HG03521 (cell line): Measurements from ENCODE around the gene RIMKLA.

Experiments used
- ATAC-seq: cut with Tn5 transposase; IDR thresholded peaks from one replicate; pipeline ENCODE4 v1.9.1; 2021; ENCODE audit warnings: mild to moderate bottlenecking, moderate library complexity; ENCODE audit not compliant: unreplicated experiment

The RIMKLA gene

DNA sequence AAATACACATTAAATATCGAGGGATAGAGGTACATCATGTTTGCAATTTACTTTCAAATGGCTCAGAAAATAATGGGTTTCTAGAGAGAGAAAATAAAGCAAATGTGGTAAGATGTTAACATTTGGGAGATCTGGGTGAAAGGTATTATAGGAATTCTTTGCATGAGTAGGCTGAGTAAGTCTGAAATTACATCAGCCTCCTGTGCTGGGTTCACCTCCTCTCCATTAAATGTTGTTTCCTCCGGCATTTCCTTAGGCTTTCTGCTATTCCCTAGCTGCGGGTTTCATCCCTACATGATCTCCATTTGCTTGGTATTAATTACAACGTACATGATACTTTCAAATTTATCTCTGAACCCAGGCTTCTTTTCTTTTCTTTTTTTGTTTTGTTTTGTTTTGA, 43.6 kb downstream of the RIMKLA start:
- no peak for ATAC-seq

DNA sequence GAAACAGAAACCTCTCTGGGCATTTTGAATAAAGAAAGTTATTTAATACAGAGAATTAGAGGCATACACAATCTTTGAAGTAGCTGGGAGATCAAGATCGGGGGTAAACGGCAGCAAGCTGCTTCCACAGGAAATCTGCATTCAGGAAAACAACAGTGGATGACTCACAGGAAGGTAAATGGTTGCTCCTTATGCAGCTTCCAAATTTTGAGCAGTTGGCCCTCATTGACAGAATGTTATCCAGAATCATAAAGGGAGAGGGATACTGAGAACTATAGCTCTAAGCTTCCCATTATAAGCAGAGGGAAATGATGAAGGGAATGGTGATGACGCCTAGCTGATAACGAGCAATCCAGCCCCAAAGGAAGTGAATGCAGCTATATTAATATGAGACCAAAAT, 46.6 kb downstream of the RIMKLA start:
- ATAC-seq, result no peak

DNA sequence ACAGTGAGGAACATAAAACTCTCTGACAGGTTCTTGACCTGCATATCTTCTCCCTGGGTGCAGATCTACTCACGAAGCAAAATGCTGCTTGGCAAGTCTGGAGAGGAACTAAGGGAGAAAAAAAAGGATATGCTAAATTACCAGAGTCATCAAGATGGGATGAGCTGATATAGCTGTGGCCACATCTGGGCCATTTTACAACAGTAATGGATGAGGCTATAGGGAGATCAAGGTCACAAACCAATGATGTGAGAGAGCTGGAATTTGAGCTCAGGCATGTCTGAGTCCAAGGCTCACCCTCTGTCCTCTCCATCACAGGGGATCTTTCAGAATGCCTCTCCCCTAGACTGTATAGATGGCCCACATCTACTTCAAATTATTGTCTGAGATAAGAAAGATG, 49.0 kb downstream of the RIMKLA start:
- ATAC-seq, result no peak

DNA sequence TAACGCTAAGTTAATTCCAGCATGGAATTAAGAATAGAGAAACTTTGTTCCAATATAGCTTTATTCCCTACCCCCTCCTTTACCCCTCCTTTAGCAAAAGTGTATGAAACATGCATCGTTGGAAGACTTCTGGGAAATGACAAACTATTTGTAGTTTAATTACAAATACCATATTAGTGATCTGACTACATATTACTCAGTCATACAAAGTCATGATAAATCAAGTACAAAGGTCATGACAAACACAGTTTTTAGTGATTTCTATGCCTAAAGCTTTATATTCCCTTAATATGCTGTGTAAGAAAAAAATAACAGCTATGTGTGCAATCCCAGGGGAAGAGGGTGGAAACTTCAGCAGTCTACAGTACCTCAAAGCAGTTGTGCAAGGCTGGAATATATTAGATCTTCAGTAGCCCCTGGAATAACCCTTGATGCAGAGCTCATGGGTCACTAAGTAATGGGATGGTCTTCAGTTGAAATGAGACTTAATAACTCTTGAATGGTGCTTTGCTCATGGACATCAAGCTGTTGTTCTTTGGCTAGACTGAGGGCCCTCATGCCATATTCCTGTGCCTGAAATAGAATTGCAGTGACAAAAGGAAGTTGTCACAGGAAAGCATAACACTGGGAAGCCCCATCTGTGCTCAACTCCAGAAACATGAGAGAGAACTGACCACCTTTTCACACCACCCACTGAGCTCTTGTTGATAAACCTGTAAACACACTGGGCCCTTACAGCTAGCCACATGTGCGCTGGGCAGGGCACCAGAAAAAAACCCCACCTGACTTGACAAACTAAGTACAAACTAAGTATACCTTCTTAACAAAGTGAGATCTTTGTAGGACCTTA, 49.9 kb downstream of the RIMKLA start:
- ATAC-seq, result no peak

DNA sequence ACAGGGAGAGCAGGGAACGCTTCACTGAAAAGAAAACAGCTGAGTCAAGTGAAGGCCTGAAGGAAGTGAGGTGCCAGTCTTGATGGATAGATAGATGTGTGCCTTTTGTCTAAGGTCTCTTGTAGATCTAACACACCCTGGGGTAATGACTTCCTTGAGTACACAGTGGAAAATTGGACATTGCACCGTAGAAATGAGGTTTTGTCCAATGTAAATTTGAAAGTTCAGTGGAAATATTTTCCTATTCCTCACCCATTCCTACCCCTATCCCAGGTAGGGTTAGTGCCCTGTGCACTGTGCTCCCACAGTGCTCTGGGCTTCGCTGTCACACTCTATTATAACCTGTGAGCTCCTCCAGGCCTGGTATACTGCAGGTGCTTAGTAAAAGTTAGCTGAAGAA, 50.9 kb downstream of the RIMKLA start:
- ATAC-seq, result no peak

DNA sequence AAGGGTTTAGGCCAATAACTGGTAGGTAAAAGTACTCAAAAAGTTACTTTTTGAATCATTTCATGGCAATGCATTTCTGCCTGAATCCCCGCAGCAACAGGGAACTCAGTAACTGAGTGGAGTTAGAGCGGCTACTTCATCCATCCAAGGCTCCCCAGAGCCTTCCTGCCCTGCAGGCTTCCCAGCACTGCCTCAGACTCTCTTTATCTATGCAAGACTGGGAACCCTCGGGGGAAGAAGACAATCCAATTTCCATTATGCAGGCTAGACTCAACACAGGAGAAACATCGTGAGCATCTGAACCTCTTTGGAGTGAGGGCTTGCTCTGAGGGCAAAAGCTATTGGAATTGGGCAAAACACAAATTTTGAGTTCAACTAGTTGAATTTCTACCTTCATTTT, 52.1 kb downstream of the RIMKLA start:
- no peak for ATAC-seq

DNA sequence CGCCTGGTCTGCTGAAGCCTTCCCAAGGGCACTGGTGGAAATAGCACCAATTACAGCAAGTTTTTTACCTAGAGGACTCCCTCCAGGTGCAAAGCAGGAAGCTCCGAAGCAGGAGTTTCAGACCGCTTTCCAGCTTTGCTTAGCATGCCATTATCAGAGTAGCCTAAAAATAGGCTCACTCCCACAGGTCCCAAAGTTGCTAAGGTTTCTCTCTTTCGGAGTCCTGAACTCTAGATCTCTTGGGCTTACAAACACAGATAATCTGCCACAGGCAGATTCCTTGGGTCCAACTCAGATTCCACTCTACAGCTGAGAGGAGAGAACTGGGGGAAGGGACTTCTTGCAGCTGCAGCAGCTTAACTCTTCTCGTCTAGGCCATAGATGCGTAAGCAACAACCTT, 52.8 kb downstream of the RIMKLA start:
- no peak for ATAC-seq

DNA sequence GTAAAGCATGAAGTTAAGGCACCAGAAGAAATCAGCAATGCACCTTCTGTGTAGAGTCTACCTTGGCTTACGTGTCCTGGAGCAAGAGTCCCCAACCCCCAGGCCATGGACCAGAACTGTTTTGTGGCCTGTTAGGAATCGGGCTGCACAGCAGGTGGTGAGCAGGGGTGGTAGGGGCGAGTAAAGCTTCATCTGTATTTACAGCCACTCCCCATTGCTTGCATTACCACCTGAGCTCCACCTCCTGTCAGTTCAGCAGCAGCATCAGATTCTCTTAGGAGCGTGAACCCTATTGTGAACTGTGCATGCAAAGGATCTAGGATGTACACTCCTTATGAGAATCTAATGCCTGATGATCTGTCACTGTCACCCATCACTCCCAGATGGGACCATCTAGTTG, 53.7 kb downstream of the RIMKLA start:
- ATAC-seq, result no peak

DNA sequence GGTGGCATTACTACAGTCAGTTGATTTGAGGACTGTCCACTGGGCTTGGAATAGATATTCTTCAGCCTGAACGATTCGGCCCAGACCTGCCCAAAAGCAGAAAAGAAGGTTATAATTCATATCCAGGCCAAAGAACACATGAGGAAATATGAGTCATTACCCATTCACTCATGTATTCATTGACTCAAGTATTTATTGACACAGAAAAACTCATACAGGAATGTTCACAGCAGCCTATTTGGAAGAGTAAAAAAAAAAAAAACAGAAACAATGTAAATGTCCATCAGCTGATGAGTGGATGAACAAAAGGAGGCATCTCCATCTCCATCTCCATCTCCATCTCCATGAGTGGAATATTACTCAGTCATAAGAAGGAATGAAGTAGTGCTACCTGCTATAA, 59.3 kb downstream of the RIMKLA start:
- ATAC-seq, result no peak

DNA sequence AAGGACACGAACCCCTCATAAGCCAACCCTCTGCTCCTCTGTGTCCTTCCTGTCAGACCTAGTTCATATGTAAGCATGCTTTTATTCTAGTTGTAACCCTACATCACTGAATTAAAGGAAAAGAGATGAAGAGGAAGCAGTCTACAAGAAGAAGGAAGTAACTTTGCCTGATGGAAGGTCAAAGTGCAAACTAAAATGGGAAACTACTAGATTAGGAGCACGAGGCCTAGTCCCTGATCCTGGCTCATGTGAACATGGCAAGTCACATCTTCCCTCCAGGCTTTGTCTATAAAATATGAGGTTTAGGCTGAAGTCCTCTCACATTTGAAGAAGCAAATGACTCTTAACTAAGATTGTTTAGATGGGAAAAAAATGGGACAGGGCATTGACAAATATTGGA, 62.1 kb downstream of the RIMKLA start:
- ATAC-seq, result no peak

DNA sequence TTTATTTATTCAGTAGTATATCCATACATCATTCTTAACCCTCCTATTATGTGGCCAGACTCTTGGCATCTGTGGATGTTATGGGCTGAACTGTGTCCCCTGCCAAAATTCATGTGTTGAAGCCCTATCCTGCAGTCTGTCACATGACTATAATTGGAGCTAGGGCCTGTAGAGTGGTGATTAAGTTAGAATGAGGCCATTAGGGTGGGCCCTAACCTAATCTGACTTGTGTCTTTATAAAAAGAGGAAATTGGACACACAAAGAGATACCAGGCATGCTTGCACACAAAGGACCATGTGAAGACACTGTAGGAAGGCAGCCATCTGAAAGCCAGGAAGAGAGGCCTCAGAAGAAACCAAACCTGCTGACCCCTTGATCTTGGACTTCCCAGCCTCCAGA, 68.7 kb downstream of the RIMKLA start:
- no peak for ATAC-seq

DNA sequence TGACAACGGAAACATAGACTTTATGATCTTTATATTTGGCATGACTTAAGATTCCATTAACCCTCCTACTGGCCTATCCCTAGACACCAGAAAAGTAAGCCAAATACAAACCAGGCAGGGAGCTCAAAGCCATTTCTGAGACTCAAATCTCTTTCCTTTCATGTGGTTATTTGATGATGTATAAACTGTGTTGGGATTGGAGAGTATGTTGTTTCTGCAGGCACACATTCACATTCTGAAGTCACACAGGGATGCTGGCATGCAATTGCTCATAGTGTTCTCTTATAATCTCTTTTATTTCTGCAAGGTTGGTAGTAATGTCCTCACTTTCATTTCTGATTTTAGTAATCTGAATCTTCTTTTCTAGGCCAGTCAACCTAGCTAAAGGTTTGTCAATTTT, 69.5 kb downstream of the RIMKLA start:
- no peak for ATAC-seq

DNA sequence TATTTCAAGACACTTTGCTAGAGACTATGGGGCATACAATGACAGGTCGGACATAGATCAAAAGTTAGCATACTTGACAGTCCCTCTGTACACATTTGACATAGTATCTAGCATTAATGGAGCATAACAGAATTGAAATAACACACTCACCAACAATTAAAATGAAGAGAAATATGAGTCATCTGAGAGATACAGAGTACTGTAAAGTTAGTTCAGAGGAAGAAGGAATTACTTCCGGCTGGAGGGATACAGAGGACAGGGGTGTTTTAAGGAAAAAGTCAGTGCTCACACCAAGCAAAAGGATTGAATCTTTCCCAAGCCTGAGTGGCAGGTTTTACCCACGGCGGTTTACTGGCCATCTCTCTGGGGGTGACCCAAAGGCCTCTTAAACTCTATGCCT, 72.8 kb downstream of the RIMKLA start:
- no peak for ATAC-seq

DNA sequence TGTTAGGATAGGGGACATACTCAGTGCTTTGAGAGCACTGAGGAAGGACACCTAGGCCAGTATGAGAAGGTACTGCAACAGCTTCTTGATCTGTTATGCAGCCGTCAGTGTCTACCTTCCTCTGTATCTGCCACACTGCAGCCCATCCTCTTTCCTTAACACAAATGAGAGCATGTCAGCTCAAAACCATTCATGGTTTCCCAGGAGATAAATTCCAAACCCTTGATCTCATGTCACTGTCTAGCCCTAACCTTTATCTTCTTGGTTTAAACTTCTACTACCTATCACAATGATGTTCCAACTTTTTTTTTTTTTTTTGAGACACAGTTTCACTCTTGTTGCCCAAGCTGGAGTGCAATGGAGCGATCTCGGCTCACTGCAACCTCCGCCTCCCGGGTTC, 73.8 kb downstream of the RIMKLA start:
- ATAC-seq, result no peak

DNA sequence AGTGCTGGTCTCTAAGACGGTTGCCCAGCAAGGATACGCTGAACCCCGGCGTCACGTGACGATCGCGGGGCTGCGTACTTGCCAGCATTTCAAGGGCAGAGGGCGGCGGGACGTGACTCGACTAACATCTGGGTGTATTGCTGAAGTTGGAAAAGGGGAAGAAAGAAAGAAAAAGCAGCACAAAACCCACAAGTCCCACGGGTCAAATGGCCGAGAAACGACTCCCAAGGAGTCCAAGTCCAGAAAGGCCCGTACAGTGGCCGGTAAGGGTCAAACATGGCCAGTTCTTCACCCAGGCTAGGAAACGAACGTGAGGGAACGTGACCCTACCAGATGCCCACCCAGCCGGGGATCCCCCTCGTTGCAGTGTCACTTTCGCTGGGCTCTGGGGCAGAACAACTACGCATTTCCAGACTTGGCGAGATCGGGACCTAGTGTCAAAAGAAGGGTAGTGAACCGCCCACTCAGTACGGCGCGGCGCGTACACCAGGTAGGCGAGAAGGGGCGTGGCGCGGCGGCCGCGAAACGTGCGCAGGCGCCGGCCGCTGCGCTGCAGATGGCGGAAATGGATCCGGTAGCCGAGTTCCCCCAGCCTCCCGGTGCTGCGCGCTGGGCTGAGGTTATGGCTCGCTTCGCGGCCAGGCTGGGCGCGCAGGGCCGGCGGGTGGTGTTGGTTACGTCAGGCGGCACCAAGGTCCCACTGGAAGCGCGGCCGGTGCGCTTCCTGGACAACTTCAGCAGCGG, 75.6 kb downstream of the RIMKLA start, which contains the start of the genes PPCS and ZMYND12:
Gene PPCS, plus strand, starts transcription at position 534 of the 744 bp plus-strand sequence. Its CDS starts 23 bp downstream, at position 557.
Gene ZMYND12, minus strand, starts transcription at position 13 of the 744 bp plus-strand sequence. CDS start 25 bp downstream, outside the sequence.
- ATAC-seq, result peak; percentile 89

DNA sequence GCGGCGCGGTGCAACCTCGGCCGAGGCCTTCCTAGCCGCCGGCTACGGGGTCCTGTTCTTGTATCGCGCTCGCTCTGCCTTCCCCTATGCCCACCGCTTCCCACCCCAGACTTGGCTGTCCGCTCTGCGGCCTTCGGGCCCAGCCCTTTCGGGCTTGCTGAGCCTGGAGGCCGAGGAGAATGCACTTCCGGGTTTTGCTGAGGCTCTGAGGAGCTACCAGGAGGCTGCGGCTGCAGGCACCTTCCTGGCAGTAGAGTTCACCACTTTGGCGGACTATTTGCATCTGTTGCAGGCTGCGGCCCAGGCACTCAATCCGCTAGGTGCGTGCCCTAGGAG, 76.1 kb downstream of the RIMKLA start:
- peak; percentile 47 for ATAC-seq

DNA sequence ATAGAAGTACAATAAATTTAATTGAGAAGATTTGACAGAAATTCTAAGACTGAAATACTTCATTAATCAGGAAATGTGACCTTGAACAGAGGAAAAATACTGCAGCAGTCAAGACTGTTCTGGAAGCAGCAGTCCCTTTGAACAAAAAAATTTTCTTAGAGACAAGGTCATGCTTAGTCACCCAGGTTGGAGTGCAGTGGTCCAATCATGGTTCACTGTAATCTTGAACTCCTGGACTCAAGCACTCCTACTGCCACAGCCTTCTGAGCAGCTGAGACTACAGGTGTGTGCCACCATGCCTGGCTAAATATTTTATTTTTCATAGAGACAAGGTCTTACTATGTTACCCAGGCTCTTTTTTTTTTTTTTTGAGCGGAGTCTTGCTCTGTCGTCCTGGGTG, 80.6 kb downstream of the RIMKLA start:
- ATAC-seq, result no peak

DNA sequence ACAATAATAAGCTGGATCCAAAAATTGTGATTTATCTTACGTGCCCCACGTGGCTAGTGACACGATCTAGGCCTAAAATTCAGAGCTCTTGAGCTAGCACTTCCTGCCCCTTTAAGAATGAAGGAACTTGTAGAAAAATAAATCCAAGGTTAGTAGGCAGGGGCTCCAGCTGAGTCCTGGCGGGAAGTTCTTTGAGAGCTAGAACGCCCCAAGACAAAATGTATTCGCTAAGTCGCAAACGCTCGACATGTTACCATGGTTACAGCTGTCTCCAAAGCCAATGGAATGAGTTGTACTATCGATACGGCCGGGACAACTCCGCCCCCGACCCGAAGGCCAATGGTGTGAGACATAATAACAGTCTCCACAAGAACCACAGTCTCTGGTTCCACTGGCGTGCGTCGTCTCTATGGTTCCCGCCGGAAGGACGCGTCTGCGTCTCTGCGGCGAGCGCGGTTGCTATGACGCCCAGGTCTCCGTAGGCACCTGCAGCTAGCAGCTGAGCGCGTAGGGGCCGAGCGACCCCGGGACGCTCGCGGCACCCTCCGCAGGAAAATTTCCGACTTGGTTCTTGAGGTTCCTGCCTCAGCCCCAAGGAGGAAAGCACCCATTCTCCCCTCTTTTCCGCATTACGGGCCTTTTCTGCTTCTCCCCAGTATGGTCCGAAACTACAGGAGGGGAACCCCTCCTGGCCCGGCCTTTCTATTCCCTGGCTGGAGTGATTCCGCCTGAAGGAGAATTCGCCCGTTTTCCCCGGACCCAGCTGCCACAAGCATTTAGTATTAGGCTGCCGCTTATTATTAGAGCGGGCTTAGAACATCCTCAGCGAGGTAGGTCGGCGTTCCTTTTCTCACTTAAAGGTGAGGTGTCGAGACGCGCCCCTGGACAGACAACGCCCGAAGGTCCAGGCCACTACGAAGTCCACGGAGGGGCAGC, 82.5 kb downstream of the RIMKLA start, which contains the start of gene CCDC30:
Gene CCDC30, plus strand, starts transcription at position 459 of the 936 bp plus-strand sequence. CDS start 17,266 bp downstream, outside the sequence.
- peak; percentile 96 for ATAC-seq

DNA sequence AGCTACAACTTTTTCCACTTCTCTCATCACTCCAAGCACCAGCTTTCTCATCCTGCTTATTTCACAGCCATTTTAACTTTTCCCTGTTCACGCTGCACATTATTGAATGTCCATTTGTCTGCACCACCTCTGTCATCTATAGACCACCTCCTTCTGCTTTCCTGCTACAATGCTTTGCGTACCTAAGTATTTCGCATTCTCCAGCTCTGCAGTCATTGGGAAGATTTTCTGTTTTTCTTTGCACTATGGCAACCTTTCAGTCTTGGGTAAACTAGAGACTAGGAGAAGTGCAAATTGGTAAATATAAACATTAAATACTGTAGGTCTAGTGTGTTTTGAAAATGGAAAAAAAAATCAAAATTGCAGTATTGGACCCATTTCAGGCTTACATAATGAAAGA, 83.3 kb downstream of the RIMKLA start:
- no peak for ATAC-seq

DNA sequence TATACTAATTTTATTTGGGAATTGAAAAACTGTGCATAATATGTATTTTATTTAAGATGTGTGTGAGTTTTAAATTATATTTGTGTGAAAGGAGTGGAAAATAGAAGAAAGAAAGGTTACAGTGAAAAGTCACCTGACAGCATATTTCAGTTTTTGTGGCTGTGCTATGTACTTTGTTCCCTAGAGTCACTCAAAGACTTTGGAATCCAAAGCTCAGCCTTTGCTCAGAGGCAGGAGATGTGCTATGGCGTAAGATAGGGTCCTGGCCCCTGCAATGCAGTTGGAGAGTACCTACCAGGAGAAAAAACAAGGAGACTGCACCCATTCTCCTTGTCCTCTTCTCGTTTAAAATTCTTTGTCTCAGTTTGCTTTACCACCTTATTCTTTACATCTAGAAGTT, 85.4 kb downstream of the RIMKLA start:
- ATAC-seq, result no peak

DNA sequence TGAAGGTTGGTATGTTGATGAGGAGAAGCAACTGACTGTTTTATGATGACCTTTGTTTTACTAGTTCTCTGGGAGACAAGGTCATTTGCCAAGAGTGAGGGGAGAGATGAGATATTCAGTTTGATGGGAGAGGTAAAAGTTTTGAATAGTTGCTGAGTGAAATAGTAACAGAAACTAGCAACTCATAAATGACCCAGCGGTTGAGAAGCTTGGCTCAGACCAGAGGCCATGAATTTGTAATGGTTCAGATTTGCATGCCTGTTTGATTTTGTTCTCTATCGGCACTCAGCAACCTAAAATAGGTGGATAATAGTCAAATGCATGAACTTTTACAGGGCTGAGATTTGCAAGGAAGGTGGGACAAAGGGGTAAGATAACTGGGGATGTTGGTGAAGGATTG, 89.1 kb downstream of the RIMKLA start:
- ATAC-seq, result no peak
